ENCODE measurements around the gene IL17B. TPM values are rescaled to one million over a fixed set of nuclear protein-coding genes. Genes with fewer than 3 reads are reported as not detected.
A peak's percentile ranks its signal among the peaks of the same experiment; 100 is the strongest.

Gene IL17B
- total RNA-seq, 2 donors from 2014 or later, result not detected

DNA sequence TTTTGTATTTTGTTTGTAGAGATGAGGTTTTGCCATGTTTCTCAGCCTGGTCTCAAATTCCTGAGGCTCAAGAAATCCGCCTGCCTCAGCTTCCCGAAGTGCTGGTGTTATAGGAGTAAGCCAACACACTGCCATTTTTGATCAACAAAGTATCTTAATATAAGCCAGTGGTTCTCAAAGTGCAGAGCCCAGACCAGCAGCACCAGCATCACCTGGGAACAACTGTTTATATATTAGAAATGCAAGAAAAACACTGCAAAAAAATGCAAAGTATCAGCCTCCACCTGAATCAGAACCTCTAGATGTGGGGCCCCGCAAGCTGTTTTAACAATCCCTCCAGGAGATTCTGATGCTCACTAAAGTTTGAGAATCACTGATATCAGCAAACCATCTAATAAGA lies 6.2 kb downstream of the IL17B start:
- no peak overlapping the region for H3K27ac Mint-ChIP-seq
- ATAC-seq (no peak), DNase-seq (ENCODE audit: low spot score in 2 of 2) (no peak)
- H3K36me3 Mint-ChIP-seq, result no peaks in the 10 kb centered on the region
- H3K9me3 Mint-ChIP-seq, result no peaks in the 10 kb centered on the region

DNA sequence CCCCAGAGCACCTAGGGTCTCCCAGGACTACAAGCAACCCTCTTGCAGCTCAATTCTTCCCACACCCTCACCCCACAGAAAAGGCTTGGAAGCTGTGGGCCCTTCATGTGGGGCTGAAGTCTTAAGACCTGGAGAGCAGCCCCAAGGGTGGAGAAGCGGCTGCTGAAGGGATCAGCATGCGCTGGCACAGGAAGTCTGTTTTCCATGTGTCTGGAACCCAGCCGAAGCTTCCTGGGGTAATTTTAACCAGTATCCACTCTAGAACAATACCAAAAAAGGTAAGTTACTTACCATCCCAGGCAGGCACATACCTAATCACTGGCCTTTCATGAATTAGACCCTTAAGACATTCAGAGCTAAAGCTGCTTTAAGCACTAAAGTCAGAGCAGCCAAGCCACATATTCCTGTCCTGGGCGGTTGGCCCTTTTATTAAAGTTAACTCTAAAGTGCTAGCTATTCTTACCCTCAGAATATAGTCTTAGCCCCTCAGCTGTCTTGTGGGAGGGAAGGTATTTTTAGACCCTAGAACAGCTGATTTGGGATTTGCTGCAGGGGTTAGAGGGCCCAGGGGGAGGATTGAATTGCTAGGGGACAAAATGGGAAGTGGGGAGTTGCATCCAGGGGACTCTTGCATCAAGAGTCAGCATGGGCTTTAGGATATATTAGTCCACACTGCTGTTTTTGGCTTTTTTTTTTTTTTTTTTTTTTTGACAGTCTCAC lies 6.9 kb downstream of the IL17B start:
- H3K27ac Mint-ChIP-seq, result no peak overlapping the region
- ATAC-seq, result no peak
- H3K36me3 Mint-ChIP-seq, result no peaks in the 10 kb centered on the region
- DNase-seq (ENCODE audit: low spot score in 2 of 2), result no peak
- no peaks in the 10 kb centered on the region for H3K9me3 Mint-ChIP-seq

DNA sequence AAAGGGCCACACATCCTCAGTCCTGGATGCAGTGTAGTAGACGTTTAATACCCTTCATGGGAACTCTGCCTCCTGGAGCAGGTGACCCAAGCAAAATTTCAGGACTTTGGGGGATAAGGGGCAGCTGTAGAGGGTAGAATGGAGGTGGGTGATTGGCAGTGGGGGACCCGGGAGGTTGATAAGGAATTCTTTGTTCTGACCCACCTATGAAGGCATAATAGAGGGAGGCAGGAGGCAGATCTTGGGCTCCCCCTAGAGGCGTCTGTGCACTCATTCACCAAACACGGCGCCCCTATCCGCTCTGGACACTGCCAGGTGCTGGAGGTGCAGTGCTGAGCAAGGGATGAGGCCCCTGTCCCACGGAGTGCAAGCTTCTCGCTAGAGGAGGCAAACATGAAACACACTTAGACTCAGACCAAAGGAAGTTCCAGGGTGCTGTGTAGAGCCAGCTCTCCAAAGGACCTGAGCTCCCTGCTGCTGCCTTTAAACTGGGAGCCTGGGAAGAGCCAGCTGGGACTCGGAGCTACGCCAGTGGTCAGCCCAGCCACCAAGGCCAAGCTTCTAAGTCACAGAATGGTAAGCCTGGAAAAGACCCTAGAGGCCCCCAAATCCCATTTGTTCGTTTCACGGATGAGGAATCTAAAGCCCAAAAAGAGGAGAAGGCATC lies 7.7 kb downstream of the IL17B start:
- no peaks in the 10 kb centered on the region for H3K36me3 Mint-ChIP-seq
- ATAC-seq (peak; percentile 89 to 92), DNase-seq (ENCODE audit: low spot score in 2 of 2) (peak in 1 of 2 donors; percentile 74)
- no peaks in the 10 kb centered on the region for H3K9me3 Mint-ChIP-seq
- no peak overlapping the region for H3K27ac Mint-ChIP-seq

DNA sequence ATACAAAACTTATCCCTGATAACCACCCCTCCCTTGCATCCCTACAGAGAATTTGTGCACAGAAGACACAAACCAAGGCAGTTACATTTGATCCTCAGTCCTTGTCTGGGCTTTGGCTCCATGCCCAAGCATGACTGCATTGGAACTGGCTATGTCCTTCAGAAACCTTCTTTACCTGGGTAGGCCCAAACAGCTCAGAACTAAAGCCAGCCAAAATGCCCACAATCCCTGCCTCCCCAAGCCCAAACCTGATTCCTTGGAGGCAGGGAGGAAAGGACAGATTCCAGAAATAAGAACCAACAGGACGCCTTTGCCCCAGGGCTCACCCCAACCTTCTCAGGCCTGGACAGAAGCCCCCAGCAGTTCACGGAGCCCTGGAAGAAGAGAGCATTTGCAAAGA lies 8.2 kb downstream of the IL17B start:
- Mint-ChIP-seq H3K9me3 (no peaks in the 10 kb centered on the region), H3K36me3 (no peaks in the 10 kb centered on the region), H3K27ac (no peak overlapping the region)
- DNase-seq (ENCODE audit: low spot score in 2 of 2), result no peak
- ATAC-seq, result no peak

DNA sequence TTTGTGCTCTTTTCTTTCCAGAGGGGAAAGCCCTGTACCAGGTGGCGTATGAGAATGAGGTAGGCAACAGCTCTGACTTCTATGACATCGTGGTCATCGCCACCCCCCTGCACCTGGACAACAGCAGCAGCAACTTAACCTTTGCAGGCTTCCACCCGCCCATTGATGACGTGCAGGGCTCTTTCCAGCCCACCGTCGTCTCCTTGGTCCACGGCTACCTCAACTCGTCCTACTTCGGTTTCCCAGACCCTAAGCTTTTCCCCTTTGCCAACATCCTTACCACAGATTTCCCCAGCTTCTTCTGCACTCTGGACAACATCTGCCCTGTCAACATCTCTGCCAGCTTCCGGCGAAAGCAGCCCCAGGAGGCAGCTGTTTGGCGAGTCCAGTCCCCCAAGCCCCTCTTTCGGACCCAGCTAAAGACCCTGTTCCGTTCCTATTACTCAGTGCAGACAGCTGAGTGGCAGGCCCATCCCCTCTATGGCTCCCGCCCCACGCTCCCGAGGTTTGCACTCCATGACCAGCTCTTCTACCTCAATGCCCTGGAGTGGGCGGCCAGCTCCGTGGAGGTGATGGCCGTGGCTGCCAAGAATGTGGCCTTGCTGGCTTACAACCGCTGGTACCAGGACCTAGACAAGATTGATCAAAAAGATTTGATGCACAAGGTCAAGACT lies 11.0 kb downstream of the IL17B start:
- ATAC-seq, result no peak
- H3K9me3 Mint-ChIP-seq, result no peaks in the 10 kb centered on the region

DNA sequence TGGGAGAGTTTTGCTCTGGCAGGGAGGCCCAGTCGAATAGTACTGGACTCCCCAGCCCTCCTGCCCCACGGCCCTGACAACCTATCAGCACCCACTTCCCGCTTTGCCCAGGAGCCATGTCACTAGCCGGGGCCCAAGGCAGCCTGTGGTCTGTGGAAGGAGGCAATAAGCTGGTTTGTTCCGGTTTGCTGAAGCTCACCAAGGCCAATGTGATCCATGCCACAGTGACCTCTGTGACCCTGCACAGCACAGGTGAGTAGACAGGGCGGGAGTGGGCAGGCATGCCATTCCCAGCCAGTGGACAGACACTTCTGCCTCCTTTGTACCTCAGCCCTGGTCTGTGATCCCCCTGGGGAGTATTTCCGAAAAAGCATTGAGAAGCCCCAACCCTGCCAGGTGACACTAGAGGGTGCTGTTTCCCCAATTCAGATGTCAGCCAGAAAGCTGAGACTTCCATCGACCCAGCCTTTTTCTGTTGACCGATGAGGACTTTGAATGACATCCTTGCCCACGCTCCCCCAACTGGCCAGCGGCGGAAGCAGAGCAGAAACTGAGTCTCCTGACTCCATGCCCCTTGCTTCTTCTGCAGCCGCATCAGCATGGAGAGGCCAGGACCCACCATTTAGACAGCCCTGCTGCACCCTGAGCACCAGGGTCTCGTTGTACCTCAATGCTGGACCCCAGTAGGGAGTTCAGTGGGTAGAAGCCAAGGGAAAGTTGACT lies 11.7 kb downstream of the IL17B start:
- peak in 1 of 2 donors; percentile 59 for DNase-seq (ENCODE audit: low spot score in 2 of 2)
- ATAC-seq, result peak; percentile 53 to 70
- H3K9me3 Mint-ChIP-seq, result no peaks in the 10 kb centered on the region
- H3K27ac Mint-ChIP-seq, result peak overlapping the region; percentile 31 to 61
- no peaks in the 10 kb centered on the region for H3K36me3 Mint-ChIP-seq

More for the DNA sequence above, 11.0 kb downstream of the IL17B start:
- Mint-ChIP-seq H3K27ac (no peak overlapping the region), H3K36me3 (no peaks in the 10 kb centered on the region)
- no peak for DNase-seq (ENCODE audit: low spot score in 2 of 2)

DNA sequence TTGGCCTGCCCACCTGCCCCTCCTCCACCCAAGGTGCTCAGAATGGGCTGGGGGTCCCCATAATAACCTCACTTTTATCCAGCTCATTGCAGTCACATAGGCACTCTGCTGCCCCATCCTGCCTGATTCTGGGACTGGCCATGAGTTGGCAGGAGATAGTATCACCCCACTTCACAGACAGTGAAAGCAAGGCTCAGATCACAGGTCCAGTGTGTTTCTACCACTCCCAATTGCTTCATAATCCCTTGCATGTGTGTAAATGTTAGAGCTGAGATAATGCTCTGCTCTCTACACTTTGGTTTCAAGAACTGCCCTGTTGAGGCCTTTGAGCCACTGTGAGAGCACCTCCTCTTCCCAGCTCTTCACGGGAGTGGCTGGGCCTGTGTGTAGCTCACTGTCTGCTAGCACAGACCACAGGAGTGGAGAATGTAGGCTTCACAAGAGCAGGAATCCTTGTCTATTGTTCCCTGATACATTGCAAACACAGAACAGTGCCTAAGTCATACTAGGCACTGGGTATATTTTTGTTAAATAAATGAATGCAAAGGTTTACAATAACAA lies 12.8 kb downstream of the IL17B start:
- H3K36me3 Mint-ChIP-seq, result no peaks in the 10 kb centered on the region
- DNase-seq (ENCODE audit: low spot score in 2 of 2), result no peak
- H3K27ac Mint-ChIP-seq, result peak overlapping the region in 1 of 2 donors; percentile 61
- no peak for ATAC-seq
- H3K9me3 Mint-ChIP-seq, result no peaks in the 10 kb centered on the region

DNA sequence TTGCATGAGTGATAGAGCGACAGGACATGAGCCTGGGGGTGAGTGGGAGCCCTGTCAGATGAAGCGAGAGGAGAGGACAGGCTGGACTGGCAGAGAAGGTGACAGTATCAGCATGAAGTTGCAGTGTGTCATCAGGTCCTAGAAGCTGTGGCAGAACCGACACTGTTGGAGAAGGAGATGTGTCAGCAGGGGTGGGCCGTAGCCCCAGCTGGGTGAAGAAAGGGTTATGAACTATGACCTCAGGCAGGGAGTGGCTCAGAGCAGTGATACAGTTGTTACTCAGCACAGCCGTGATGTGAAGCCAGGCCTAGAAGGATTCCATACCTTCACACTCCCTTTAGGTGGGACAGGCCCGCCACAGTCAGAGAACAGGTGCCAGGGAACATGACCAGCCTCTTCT lies 13.7 kb downstream of the IL17B start:
- ATAC-seq, result peak in 1 of 2 donors; percentile 22
- Mint-ChIP-seq H3K27ac (peak overlapping the region in 1 of 2 donors; percentile 6), H3K9me3 (no peaks in the 10 kb centered on the region), H3K36me3 (peaks cover 0 to 1% of the 10 kb centered on the region in 2 donors)
- DNase-seq (ENCODE audit: low spot score in 2 of 2), result no peak

DNA sequence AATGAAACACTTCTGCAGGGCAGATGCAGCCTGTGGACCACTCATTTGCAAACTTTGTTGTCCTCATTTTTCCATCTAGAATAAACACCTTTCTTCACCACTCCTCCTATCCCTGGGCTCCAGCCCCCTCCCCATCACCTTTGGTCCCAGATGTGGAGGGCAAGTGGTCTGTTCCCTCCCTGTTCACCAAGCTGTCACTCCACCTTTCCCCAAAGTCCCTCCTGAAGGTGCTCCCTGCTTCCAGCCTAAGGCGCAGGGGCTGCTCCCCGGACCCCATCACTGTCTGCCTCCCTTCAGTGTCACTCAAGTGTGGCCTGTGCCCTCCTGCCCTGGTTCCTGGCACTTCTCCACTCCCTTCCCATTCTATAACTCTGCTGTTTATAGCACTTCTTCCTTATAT lies 14.4 kb downstream of the IL17B start:
- peaks cover 0 to 8% of the 10 kb centered on the region in 2 donors for H3K36me3 Mint-ChIP-seq
- peak overlapping the region; percentile 1 to 6 for H3K27ac Mint-ChIP-seq
- H3K9me3 Mint-ChIP-seq, result no peaks in the 10 kb centered on the region
- DNase-seq (ENCODE audit: low spot score in 2 of 2) (no peak), ATAC-seq (no peak)

DNA sequence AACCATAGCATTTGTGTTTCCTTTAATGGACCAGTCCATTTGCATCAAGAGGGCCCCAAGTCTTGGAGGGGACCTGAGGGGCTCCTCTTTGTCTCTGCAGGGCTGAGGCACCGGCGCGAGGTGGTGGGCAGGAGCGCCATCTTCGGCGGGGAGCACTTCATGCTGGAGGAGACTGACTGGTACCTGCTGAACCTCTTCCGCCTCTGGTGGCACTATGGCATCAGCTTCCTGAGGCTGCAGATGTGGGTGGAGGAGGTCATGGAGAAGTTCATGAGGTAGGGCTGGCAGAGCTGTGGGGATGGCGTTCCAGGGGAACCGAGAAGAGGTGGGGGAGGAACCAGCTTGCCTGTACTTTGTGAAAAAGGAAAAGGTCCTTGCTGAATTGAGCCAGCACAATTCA lies 15.2 kb downstream of the IL17B start:
- no peak overlapping the region for H3K27ac Mint-ChIP-seq

DNA sequence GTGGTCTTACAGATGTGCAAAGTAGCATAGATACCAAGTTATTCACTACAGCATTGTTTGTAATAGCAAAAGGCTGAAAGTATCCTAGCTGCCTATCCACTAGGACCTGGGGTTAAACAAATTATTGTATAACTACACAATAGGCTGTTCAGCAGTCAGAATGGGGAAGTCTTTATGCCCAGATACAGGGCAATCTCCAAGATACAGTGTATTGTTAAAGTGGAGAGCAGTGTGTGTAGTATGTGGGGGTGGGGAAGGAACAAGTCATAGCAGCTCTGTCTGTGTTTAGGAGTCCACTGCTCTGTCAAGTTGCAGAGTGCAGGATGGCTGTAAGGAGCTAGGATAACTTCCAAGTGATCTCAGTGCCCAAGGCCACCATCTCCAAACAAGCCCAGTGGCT lies 15.7 kb downstream of the IL17B start:
- no peak overlapping the region for H3K27ac Mint-ChIP-seq
- H3K9me3 Mint-ChIP-seq, result no peaks in the 10 kb centered on the region
- ATAC-seq (no peak), DNase-seq (ENCODE audit: low spot score in 2 of 2) (no peak)
- H3K36me3 Mint-ChIP-seq, result peaks cover 7 to 8% of the 10 kb centered on the region in 2 donors

More for the DNA sequence above, 15.2 kb downstream of the IL17B start:
- Mint-ChIP-seq H3K36me3 (peaks cover 2 to 8% of the 10 kb centered on the region in 2 donors), H3K9me3 (no peaks in the 10 kb centered on the region)
- DNase-seq (ENCODE audit: low spot score in 2 of 2) (no peak), ATAC-seq (no peak)

DNA sequence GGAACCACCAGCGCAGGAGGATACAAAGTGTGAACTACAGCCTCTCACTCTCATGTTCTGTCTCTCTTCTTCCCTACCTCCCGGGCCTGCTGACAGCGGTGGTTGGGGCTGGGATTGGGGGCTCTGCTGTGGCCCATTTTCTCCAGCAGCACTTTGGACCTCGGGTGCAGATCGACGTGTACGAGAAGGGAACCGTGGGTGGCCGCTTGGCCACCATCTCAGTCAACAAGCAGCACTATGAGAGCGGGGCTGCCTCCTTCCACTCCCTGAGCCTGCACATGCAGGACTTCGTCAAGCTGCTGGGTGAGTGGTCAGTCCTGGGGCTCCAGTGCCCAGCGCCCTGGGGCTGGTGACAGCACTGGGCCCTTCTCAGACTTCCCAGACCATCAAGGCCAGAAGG lies 16.6 kb downstream of the IL17B start:
- peak overlapping the region in 1 of 2 donors; percentile 69 for H3K27ac Mint-ChIP-seq
- DNase-seq (ENCODE audit: low spot score in 2 of 2) (no peak), ATAC-seq (no peak)
- H3K36me3 Mint-ChIP-seq, result peaks cover 8 to 11% of the 10 kb centered on the region in 2 donors
- H3K9me3 Mint-ChIP-seq, result no peaks in the 10 kb centered on the region

DNA sequence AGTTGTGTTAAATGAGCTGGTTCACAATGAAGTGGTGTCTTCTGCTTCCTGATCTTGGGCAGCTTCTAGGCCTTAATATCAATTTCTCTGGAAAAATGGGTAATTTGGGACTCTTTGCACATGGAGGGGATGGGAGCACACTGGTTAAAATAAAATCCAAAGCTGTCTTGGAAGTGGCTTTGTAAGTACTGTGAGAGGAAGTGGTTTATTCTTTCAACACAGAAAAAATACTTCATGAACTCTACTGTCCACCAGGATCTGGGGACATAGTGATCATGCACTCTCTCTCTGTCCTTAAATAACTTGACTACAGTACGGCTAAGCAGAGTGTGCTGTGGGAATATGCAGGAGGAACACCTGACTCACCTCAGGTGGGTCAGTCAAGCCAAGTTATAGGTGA lies 18.8 kb downstream of the IL17B start:
- Mint-ChIP-seq H3K27ac (peak overlapping the region; percentile 66 to 71), H3K36me3 (peaks cover 18% of the 10 kb centered on the region in 2 donors), H3K9me3 (no peaks in the 10 kb centered on the region)
- ATAC-seq (no peak), DNase-seq (ENCODE audit: low spot score in 2 of 2) (no peak)

DNA sequence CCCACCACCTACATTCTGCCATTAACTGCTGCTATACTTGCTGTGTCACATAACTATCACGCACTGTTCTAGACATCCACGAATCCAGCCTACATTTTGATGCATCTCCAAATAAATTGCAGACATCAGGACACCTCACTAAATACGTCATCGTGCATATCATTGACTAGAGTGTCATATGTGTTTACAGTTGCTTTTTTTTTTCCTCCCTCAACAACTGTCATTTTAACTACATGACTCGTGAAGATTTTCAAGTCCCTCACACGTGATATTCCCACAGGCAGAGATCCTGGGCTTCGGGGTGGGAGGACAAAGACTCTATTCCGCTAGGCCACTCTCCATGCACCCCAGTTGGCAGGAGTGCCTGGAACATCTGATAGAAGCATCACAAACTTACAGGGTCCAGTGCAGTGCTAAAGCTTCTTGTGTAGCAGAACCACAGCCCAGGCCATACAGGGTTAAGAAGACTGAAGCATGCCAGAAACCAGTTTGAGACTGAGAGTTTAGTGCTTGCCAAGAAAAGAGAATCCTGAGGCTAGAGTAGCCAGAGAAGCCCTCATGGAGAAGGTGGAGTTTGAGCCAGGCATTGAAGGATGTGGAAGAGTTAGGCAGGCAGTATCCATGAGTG lies 20.1 kb downstream of the IL17B start:
- DNase-seq (ENCODE audit: low spot score in 2 of 2), result no peak
- no peak for ATAC-seq
- Mint-ChIP-seq H3K27ac (peak overlapping the region; percentile 65 to 95), H3K9me3 (no peaks in the 10 kb centered on the region), H3K36me3 (peaks cover 26 to 31% of the 10 kb centered on the region in 2 donors)

DNA sequence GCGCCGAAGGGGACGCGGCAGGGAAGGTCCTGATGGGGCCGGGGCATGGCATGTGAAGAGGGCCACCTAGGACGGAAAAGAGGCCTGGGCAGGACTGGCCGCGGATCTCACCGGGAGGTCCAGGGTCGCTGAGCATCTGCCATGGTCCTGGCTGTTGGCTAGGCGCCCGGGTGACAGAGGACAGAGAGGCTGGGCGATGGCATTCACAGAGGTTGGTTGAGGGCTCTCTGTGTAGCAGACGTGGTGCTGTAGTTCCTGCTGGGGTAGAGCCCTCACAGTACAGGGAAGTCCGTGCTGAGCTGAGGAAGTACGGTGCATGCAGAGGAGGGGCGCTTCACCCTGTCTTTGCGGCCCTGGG lies 20.8 kb downstream of the IL17B start:
- no peak for DNase-seq (ENCODE audit: low spot score in 2 of 2)
- H3K27ac Mint-ChIP-seq, result peak overlapping the region; percentile 92 to 95
- no peaks in the 10 kb centered on the region for H3K9me3 Mint-ChIP-seq
- ATAC-seq, result peak; percentile 10 to 14
- H3K36me3 Mint-ChIP-seq, result peaks cover 27 to 38% of the 10 kb centered on the region in 2 donors

All from activated naive CD4-positive, alpha-beta T cell treated with anti-CD3 and anti-CD28 coated beads, Interleukin-2, amount 50 U/mL, for 72 hours (primary cell).